Activated naive CD4-positive, alpha-beta T cell (primary cell): Measurements from ENCODE around the gene RRP7A.
"Not testable (repeated sequence)": the region's sequence is repeated elsewhere in the genome, so short reads cannot be mapped to it uniquely, and the experiment has no call there.

Experiments used
- DNase-seq, 4 experiments: peaks; one replicate each; lab custom pipeline; 2025; lab: John Stamatoyannopoulos, UW

Gene RRP7A

GRCh38 chr22:42519525-42520401 is at the start of gene RRP7A:
Gene RRP7A (minus strand): TSS chr22:42519796. CDS start chr22:42519786, 10 bp downstream.
- peak; percentile 70 to 82 (median 76) for DNase-seq

GRCh38 chr22:42567950-42568349 is 48.4 kb upstream of the RRP7A start:
- not testable (repeated sequence) for DNase-seq

- no peak for DNase-seq
Measured at GRCh38 chr22:42565956-42566355, 46.4 kb upstream of the RRP7A start.

- DNase-seq: no peak
Measured at GRCh38 chr22:42564699-42565098, 45.1 kb upstream of the RRP7A start.

- not testable (repeated sequence) for DNase-seq
Measured at GRCh38 chr22:42563943-42564342, 44.3 kb upstream of the RRP7A start.

- no peak for DNase-seq
Measured at GRCh38 chr22:42562684-42563083, 43.1 kb upstream of the RRP7A start.

- no peak for DNase-seq
Measured at GRCh38 chr22:42562279-42562678, 42.7 kb upstream of the RRP7A start.

- DNase-seq: no peak
Measured at GRCh38 chr22:42561856-42562255, 42.3 kb upstream of the RRP7A start.

GRCh38 chr22:42560781-42561180 is 41.2 kb upstream of the RRP7A start:
- DNase-seq: no peak

- no peak for DNase-seq
Measured at GRCh38 chr22:42560381-42560780, 40.8 kb upstream of the RRP7A start.

- DNase-seq: peak; percentile 51 to 76 (median 73)
Measured at GRCh38 chr22:42553475-42554361, 34.1 kb upstream of the RRP7A start, which contains the start of gene SERHL2. Gene SERHL2 (plus strand): TSS chr22:42553956. CDS start chr22:42554021, 65 bp downstream.

- not testable (repeated sequence) for DNase-seq
Measured at GRCh38 chr22:42552294-42552647, 32.7 kb upstream of the RRP7A start.

GRCh38 chr22:42549331-42550060 is 29.9 kb upstream of the RRP7A start:
- DNase-seq: no peak

GRCh38 chr22:42548597-42549330 is 29.2 kb upstream of the RRP7A start:
- DNase-seq: no peak

GRCh38 chr22:42548126-42548525 is 28.5 kb upstream of the RRP7A start:
- DNase-seq: not testable (repeated sequence)

- no peak for DNase-seq
Measured at GRCh38 chr22:42547562-42547961, 28.0 kb upstream of the RRP7A start.

GRCh38 chr22:42544686-42545085 is 25.1 kb upstream of the RRP7A start:
- DNase-seq: no peak

GRCh38 chr22:42539236-42539771 is 19.7 kb upstream of the RRP7A start:
- DNase-seq: not testable (repeated sequence)

- DNase-seq: not testable (repeated sequence)
Measured at GRCh38 chr22:42537199-42537831, 17.7 kb upstream of the RRP7A start.

- not testable (repeated sequence) for DNase-seq
Measured at GRCh38 chr22:42536634-42537033, 17.0 kb upstream of the RRP7A start.
